Gastroesophageal sphincter (tissue), 3 donors: ENCODE data around the gene RNASEH2A.

Experiments
- EP300 ChIP-seq: sonication (generic); formaldehyde crosslinking; IDR thresholded peaks from one replicate; pipeline ENCODE4 v1.6.1; 2017; ENCODE audit warnings: antibody characterized with exemption, mild to moderate bottlenecking
- POLR2A ChIP-seq, 2 donors: fragments of 450-650 bp; IDR thresholded peaks; one replicate each; pipeline ENCODE4 v1.6.1; 2017; ENCODE audit warnings: antibody characterized with exemption in 2 of 2, mild to moderate bottlenecking in 2 of 2, moderate library complexity in 1 of 2
- POLR2AphosphoS5 ChIP-seq: sonication (generic); formaldehyde crosslinking; IDR thresholded peaks from one replicate; pipeline ENCODE4 v1.6.1; 2017; ENCODE audit warnings: antibody characterized with exemption
- TF ChIP-seq, protein P1 (sequence below), 4 experiments: fragments of 200-600 bp in 2 of 4; fragments of 450-650 bp in 2 of 4; sonication (generic) in 1 of 4; IDR thresholded peaks; one replicate each; pipeline ENCODE4 v1.5.1; 2017 to 2019; ENCODE audit warnings: antibody characterized with exemption in 4 of 4, mild to moderate bottlenecking in 2 of 4, moderate library complexity in 2 of 4

DNA sequence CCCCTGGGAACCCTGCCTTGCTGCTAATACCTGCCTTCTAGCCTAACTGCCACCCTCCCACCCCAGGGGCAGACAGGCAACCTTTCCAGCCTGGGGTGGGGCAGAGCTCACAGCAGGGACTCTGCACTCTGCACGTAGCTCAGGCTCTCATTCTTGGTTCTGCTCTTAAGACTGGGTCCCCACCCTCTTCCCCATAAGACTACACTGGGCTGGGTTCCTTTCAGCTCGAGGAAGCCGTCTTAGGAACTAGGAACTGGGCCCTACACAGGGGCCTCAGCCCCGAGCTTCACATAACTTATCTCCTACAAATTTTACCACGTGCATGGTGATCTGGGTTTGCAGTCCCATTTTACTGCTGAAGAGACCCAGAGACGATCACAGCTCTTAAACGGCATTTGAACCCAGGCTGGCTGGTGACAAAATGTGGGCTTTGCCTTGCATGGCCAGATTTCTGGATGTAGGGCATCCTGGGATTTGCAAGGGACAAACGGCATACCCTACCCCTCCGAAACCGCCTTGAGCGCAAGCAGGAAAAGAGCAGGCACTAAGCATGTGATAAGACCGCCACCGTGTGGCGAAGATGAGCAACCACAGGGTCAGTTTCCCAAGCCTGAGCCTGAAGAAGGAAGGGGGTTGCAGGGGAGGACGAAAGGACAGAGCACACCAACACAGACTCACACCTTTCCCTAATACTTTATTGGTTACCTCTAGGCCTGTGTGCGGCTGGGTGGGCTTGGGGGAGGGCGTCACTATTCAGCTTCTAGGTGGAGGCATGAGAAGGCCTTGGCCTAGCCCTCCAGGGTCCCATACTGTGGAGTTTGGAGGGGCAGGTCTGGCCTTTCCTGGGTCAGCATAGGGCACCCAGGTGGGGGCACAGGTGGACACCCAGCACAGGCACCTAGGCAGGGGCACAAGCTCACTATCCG lies 10.0 kb upstream of the RNASEH2A start:
- TF ChIP-seq, protein P1, sequence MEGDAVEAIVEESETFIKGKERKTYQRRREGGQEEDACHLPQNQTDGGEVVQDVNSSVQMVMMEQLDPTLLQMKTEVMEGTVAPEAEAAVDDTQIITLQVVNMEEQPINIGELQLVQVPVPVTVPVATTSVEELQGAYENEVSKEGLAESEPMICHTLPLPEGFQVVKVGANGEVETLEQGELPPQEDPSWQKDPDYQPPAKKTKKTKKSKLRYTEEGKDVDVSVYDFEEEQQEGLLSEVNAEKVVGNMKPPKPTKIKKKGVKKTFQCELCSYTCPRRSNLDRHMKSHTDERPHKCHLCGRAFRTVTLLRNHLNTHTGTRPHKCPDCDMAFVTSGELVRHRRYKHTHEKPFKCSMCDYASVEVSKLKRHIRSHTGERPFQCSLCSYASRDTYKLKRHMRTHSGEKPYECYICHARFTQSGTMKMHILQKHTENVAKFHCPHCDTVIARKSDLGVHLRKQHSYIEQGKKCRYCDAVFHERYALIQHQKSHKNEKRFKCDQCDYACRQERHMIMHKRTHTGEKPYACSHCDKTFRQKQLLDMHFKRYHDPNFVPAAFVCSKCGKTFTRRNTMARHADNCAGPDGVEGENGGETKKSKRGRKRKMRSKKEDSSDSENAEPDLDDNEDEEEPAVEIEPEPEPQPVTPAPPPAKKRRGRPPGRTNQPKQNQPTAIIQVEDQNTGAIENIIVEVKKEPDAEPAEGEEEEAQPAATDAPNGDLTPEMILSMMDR (IDR thresholded peaks at IDR 0.05), result peak in 3 of 4 experiments; percentile 97 to 99 (median 97)
- TF ChIP-seq POLR2AphosphoS5 (peak; percentile 53), POLR2A (IDR thresholded peaks at IDR 0.05) (no peak), EP300 (no peak)
